Pons (tissue), 1 donor: ENCODE data around the gene SMTN.

Experiments used
- DNase-seq: peaks from one replicate; pipeline ENCODE4 v3.0.0-alpha.2; 2016; ENCODE audit warnings: low spot score

SMTN gene

GRCh38 chr22:31127181-31127772, 46.2 kb downstream of the SMTN start:
- no peak for DNase-seq

GRCh38 chr22:31128156-31128555, 47.0 kb downstream of the SMTN start:
- no peak for DNase-seq

- DNase-seq, result no peak
Measured at GRCh38 chr22:31130873-31131272, 49.8 kb downstream of the SMTN start.

- DNase-seq, result no peak
Measured at GRCh38 chr22:31133911-31134310, 52.8 kb downstream of the SMTN start.

- no peak for DNase-seq
Measured at GRCh38 chr22:31134688-31135087, 53.6 kb downstream of the SMTN start.

- no peak for DNase-seq
Measured at GRCh38 chr22:31135706-31136105, 54.6 kb downstream of the SMTN start.

- DNase-seq, result no peak
Measured at GRCh38 chr22:31136155-31136554, 55.0 kb downstream of the SMTN start.

GRCh38 chr22:31136711-31137110, 55.6 kb downstream of the SMTN start:
- no peak for DNase-seq

GRCh38 chr22:31137721-31138120, 56.6 kb downstream of the SMTN start:
- no peak for DNase-seq

GRCh38 chr22:31138126-31138525, 57.0 kb downstream of the SMTN start:
- DNase-seq, result no peak

GRCh38 chr22:31139066-31139465, 57.9 kb downstream of the SMTN start:
- DNase-seq, result no peak

- peak; percentile 23 for DNase-seq
Measured at GRCh38 chr22:31139866-31140716, 59.0 kb downstream of the SMTN start, which contains the start of gene PLA2G3. TSS of gene PLA2G3 (minus strand) at chr22:31140508. CDS start at chr22:31140354, 154 bp downstream.

GRCh38 chr22:31140746-31141145, 59.6 kb downstream of the SMTN start:
- no peak for DNase-seq

GRCh38 chr22:31141551-31141950, 60.4 kb downstream of the SMTN start:
- DNase-seq, result no peak

- no peak for DNase-seq
Measured at GRCh38 chr22:31142285-31142684, 61.2 kb downstream of the SMTN start.

- DNase-seq, result no peak
Measured at GRCh38 chr22:31143038-31143437, 61.9 kb downstream of the SMTN start.

- DNase-seq, result peak; percentile 26
Measured at GRCh38 chr22:31143537-31143936, 62.4 kb downstream of the SMTN start.

GRCh38 chr22:31144223-31144622, 63.1 kb downstream of the SMTN start:
- no peak for DNase-seq

- DNase-seq, result peak; percentile 11
Measured at GRCh38 chr22:31148488-31148887, 67.4 kb downstream of the SMTN start.

- peak; percentile 76 for DNase-seq
Measured at GRCh38 chr22:31148953-31149627, 68.0 kb downstream of the SMTN start.

- no peak for DNase-seq
Measured at GRCh38 chr22:31150615-31151014, 69.5 kb downstream of the SMTN start.

- DNase-seq, result no peak
Measured at GRCh38 chr22:31151872-31152271, 70.8 kb downstream of the SMTN start.

- DNase-seq, result no peak
Measured at GRCh38 chr22:31153357-31153756, 72.2 kb downstream of the SMTN start.
